Measurements from ENCODE around the gene RASAL2.
A peak's percentile ranks its signal among the peaks of the same experiment; 100 is the strongest.

The RASAL2 gene

GRCh38 chr1:178498896-178499675, 405.2 kb downstream of the RASAL2 start:
- Histone ChIP-seq H3K79me2 (ENCODE audit: low read length) (no peaks in the 10 kb centered on the region), H3K27me3 (ENCODE audit: low read depth, low read length) (no peaks in the 10 kb centered on the region), H3K36me3 (replicated peaks; ENCODE audit: low read depth, low read length) (no peaks in the 10 kb centered on the region), H3K9me3 (ENCODE audit: insufficient read depth, low read length) (no peaks in the 10 kb centered on the region), H4K20me1 (ENCODE audit: insufficient read depth, low read length) (no peaks in the 10 kb centered on the region), H3K27ac (ENCODE audit: low read length) (no peak overlapping the region), H3K4me3 (ENCODE audit: low read length) (no peak overlapping the region), H2AFZ (ENCODE audit: low read depth, low read length) (no peak overlapping the region), H3K4me1 (ENCODE audit: low read length) (peaks cover 13% of the 10 kb centered on the region), H3K4me2 (ENCODE audit: low read length) (no peak overlapping the region), H3K9ac (ENCODE audit: low read length) (no peak overlapping the region)
- no peak for TF ChIP-seq EZH2phosphoT487 (IDR thresholded peaks at IDR 0.05; ENCODE audit: low read depth)

GRCh38 chr1:178500091-178500770, 406.3 kb downstream of the RASAL2 start:
- no peak for TF ChIP-seq EZH2phosphoT487 (IDR thresholded peaks at IDR 0.05; ENCODE audit: low read depth)
- TF ChIP-seq CTCF (IDR thresholded peaks at IDR 0.05; ENCODE audit: low read depth, low read length): no peak
- Histone ChIP-seq H3K36me3 (replicated peaks; ENCODE audit: low read depth, low read length) (no peaks in the 10 kb centered on the region), H4K20me1 (ENCODE audit: insufficient read depth, low read length) (no peaks in the 10 kb centered on the region), H3K4me2 (ENCODE audit: low read length) (no peak overlapping the region), H2AFZ (ENCODE audit: low read depth, low read length) (no peak overlapping the region), H3K79me2 (ENCODE audit: low read length) (no peaks in the 10 kb centered on the region), H3K27ac (ENCODE audit: low read length) (no peak overlapping the region), H3K9me3 (ENCODE audit: insufficient read depth, low read length) (no peaks in the 10 kb centered on the region), H3K27me3 (ENCODE audit: low read depth, low read length) (no peaks in the 10 kb centered on the region), H3K9ac (ENCODE audit: low read length) (no peak overlapping the region), H3K4me3 (ENCODE audit: low read length) (no peak overlapping the region), H3K4me1 (ENCODE audit: low read length) (peaks cover 13% of the 10 kb centered on the region)

DNA sequence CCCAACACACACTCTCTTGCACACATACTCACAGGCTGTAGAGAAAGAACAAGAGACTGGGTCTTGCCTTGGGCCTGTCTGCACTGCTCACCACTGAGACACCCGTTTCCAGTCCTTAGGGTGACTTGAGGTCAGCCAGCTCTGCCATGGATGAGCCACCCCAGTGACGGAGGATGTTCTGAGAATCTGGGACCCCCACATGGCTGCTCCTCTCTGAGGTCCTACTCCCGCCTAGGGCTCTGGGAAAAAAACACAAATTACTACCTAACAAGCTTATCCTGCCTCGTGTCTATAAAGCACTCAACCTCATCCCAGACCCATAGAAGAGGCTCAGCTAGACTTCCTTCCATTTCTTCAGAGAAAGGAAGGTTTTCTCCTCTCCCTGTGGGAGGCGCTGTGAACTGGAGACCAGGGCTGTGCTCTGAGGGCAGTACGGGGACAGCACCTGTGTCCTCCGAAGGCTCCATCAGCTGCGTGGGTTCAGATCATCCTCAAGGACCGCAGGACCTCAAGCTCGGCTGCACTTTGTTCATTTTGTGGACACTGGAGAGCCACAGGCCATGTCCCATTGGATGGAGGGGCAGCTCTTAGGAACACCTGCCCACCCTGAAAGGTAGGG, 407.1 kb downstream of the RASAL2 start:
- H3K79me2 ChIP-seq (ENCODE audit: low read length): no peaks in the 10 kb centered on the region
- H3K4me1 ChIP-seq (ENCODE audit: low read length): peaks cover 13% of the 10 kb centered on the region
- H3K9me3 ChIP-seq (ENCODE audit: insufficient read depth, low read length): no peaks in the 10 kb centered on the region
- no peak overlapping the region for H3K27ac ChIP-seq (ENCODE audit: low read length)
- no peak overlapping the region for H3K9ac ChIP-seq (ENCODE audit: low read length)
- H3K4me3 ChIP-seq (ENCODE audit: low read length): peak overlapping the region; percentile 8
- H4K20me1 ChIP-seq (ENCODE audit: insufficient read depth, low read length): no peaks in the 10 kb centered on the region
- H3K4me2 ChIP-seq (ENCODE audit: low read length): peak overlapping the region; percentile 56
- peak overlapping the region; percentile 15 for H2AFZ ChIP-seq (ENCODE audit: low read depth, low read length)
- no peaks in the 10 kb centered on the region for H3K36me3 ChIP-seq (replicated peaks; ENCODE audit: low read depth, low read length)
- no peaks in the 10 kb centered on the region for H3K27me3 ChIP-seq (ENCODE audit: low read depth, low read length)
- TF ChIP-seq CTCF (IDR thresholded peaks at IDR 0.05; ENCODE audit: low read depth, low read length) (peak; percentile 43), EZH2phosphoT487 (IDR thresholded peaks at IDR 0.05; ENCODE audit: low read depth) (no peak)

DNA sequence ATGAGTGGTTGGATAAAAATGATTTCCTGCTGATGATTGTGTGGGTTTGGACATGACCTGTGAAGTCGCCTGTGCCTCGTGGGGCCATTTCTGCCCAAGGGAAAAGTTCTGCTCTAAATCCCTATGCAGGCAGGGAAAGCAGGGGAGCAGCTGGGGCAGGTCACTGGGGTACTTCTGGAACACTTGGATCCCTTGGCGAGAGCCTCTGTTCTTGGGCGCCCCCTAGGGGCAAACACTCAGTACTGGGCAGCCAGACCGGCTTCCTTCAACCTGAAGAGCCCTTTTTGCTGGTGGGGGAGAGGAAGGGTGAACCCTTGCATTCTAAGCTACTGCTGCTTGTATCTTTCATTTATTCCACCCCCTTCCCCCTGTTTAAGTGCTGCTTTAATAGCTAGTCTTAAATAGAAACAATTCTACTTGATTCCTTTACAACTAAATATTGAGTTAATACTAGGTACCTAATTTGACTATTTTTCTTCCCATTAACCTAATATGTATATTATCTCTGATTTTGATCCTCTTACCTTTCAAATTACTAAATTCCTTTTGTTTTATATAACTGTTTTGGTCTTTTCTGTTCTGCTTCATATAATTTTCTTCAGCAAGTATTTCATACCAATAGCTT, 407.9 kb downstream of the RASAL2 start:
- H3K4me3 ChIP-seq (ENCODE audit: low read length): peak overlapping the region; percentile 8
- H3K9me3 ChIP-seq (ENCODE audit: insufficient read depth, low read length): no peaks in the 10 kb centered on the region
- peak overlapping the region; percentile 15; the same call in 1 of the 2 replicates for H2AFZ ChIP-seq (ENCODE audit: low read depth, low read length)
- no peak overlapping the region for H3K27ac ChIP-seq (ENCODE audit: low read length)
- H4K20me1 ChIP-seq (ENCODE audit: insufficient read depth, low read length): no peaks in the 10 kb centered on the region
- no peaks in the 10 kb centered on the region for H3K36me3 ChIP-seq (replicated peaks; ENCODE audit: low read depth, low read length)
- H3K79me2 ChIP-seq (ENCODE audit: low read length): no peaks in the 10 kb centered on the region
- peak overlapping the region; percentile 56 for H3K4me2 ChIP-seq (ENCODE audit: low read length)
- no peak overlapping the region for H3K9ac ChIP-seq (ENCODE audit: low read length)
- no peaks in the 10 kb centered on the region for H3K27me3 ChIP-seq (ENCODE audit: low read depth, low read length)
- peaks cover 13% of the 10 kb centered on the region for H3K4me1 ChIP-seq (ENCODE audit: low read length)
- TF ChIP-seq EZH2phosphoT487 (IDR thresholded peaks at IDR 0.05; ENCODE audit: low read depth) (no peak), CTCF (IDR thresholded peaks at IDR 0.05; ENCODE audit: low read depth, low read length) (peak; percentile 94)
